HepG2 (cell line): Measurements from ENCODE around the gene KIAA0232.
"Not testable (repeated sequence)": the region's sequence is repeated elsewhere in the genome, so short reads cannot be mapped to it uniquely, and the experiment has no call there.

Source experiments
- MEIS2 ChIP-seq: sonication (generic); formaldehyde crosslinking; IDR thresholded peaks from 2 replicates; pipeline ENCODE4 v1.9.0; 2021; ENCODE audit warnings: mild to moderate bottlenecking, missing genetic modification reagents
- POLR2A ChIP-seq, 2 experiments: IDR thresholded peaks; 2 replicates each; pipeline ENCODE4 v1.6.1; 2011; ENCODE audit warnings: low read depth in 2 of 2, low read length in 2 of 2, mild to moderate bottlenecking in 1 of 2, moderate library complexity in 1 of 2; ENCODE audit not compliant: insufficient read depth in 1 of 2
- PREB ChIP-seq: sonication (generic); formaldehyde crosslinking; IDR thresholded peaks from 2 replicates; pipeline ENCODE4 v1.4.0; 2020; ENCODE audit warnings: missing genetic modification reagents
- TRAFD1 ChIP-seq: sonication (generic); formaldehyde crosslinking; IDR thresholded peaks from 2 replicates; pipeline ENCODE4 v1.5.1; 2020; ENCODE audit warnings: missing genetic modification reagents, mild to moderate bottlenecking, borderline replicate concordance

- not testable (repeated sequence) for TF ChIP-seq MEIS2 (CRISPR knock-in tag); TRAFD1 (CRISPR knock-in tag); POLR2A (IDR thresholded peaks at IDR 0.05; ENCODE audit: insufficient read depth in 1 of 2, low read depth in 2 of 2, low read length in 2 of 2); PREB (CRISPR knock-in tag)
These were observed 124.0 kb downstream of the KIAA0232 start for GRCh38 chr4:6906486-6906885.
